Adipocyte (in vitro differentiated cells): Measurements from ENCODE around the gene MSI2.

Experiments used
- DNase-seq: peaks from one replicate; pipeline ENCODE4 v3.0.0-alpha.2; 2015; ENCODE audit warnings: low read depth
- H3K27me3 ChIP-seq: replicated peaks from 2 replicates; pipeline ENCODE4 v1.7.0; 2013; ENCODE audit warnings: mild to moderate bottlenecking, low read length, moderate library complexity; ENCODE audit not compliant: control insufficient read depth, insufficient read depth
- H3K36me3 ChIP-seq: 2 replicates; pipeline ENCODE4 v1.7.0; 2013; ENCODE audit warnings: low read length, mild to moderate bottlenecking, moderate library complexity; ENCODE audit not compliant: control insufficient read depth, insufficient read depth, severe bottlenecking
- H3K4me1 ChIP-seq: 2 replicates; pipeline ENCODE4 v1.7.0; 2013; ENCODE audit warnings: mild to moderate bottlenecking, low read length, moderate library complexity; ENCODE audit not compliant: control insufficient read depth, insufficient read depth
- H3K4me3 ChIP-seq: 2 replicates; pipeline ENCODE4 v1.7.0; 2013; ENCODE audit warnings: mild to moderate bottlenecking, low read length, moderate library complexity
- H3K9ac ChIP-seq: 2 replicates; pipeline ENCODE4 v1.7.0; 2013; ENCODE audit warnings: mild to moderate bottlenecking, low read length, moderate library complexity
- H3K9me3 ChIP-seq: 2 replicates; pipeline ENCODE4 v1.7.0; 2013; ENCODE audit warnings: mild to moderate bottlenecking, low read length, moderate library complexity; ENCODE audit not compliant: control insufficient read depth

The MSI2 gene

GRCh38 chr17:57377094-57377493, 120.8 kb downstream of the MSI2 start:
- H3K27me3 ChIP-seq = no peaks in the 10 kb centered on the region
- H3K9me3 ChIP-seq = peaks cover 9% of the 10 kb centered on the region
- no peak overlapping the region for H3K9ac ChIP-seq
- H3K4me1 ChIP-seq = no peaks in the 10 kb centered on the region
- H3K36me3 ChIP-seq = no peaks in the 10 kb centered on the region
- no peak overlapping the region for H3K4me3 ChIP-seq
- DNase-seq = no peak

DNA sequence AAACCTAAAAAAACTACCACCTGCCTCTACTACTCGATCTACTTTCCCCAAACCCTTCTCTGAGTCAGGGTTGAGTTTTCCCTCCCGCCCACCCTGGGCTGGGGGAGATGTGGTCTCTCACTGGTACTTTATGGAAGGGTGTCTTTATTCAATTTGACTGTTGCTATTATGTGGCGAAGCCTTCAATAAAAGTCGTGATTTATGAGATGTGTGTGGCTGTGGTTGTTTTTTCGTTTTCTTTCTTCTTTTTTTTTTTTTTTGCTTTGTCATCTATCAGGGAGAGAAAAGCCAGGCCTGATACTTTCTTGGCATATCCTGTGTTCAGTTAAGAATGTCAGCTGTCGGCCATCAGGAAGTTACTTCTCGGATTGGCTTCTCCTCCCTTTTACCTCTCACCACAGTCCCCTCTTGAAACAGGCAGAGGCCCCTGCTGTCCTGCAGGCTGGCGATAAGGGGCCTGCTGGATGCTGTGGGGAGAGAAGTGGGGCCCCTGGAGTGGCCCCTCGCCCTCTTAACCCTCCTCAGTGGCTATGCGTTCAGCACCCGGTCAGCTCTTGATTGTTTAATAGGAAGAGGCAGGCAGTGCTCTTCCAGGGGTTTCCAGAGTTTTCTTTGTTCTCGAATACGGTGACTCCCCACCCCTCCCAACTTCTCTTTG, 123.0 kb downstream of the MSI2 start:
- Histone ChIP-seq H3K36me3 (no peaks in the 10 kb centered on the region), H3K4me1 (no peaks in the 10 kb centered on the region), H3K4me3 (no peak overlapping the region), H3K27me3 (no peaks in the 10 kb centered on the region), H3K9ac (no peak overlapping the region), H3K9me3 (peaks cover 6% of the 10 kb centered on the region)
- peak; percentile 38 for DNase-seq

DNA sequence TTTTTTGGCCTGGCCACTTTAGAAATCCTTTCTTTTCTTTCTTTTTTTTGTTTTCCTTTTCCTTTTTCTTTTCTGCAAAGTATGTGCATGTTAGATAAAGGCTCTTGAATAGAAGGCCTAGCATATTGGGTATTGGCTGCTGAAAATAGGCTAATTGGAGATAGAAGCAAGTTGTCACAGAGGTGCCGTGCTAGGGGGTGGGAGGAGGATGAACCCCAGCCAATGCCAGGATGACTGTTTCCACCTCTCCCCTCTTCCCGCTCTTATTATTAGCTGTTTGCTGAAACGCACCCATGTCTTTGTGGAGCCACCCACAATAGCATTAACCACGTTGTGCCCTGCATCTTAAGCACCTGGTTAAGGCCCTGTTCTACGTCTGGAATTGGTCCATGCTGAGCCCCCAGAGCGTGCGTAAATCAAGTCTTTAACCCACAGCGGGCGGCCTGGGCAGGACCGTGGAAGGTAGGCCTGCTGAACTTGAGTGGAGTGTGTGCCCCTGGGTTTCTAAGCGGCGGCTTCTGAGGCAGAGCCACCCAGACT, 123.6 kb downstream of the MSI2 start:
- Histone ChIP-seq H3K36me3 (no peaks in the 10 kb centered on the region), H3K9ac (no peak overlapping the region), H3K9me3 (peaks cover 7% of the 10 kb centered on the region), H3K27me3 (no peaks in the 10 kb centered on the region), H3K4me1 (no peaks in the 10 kb centered on the region), H3K4me3 (no peak overlapping the region)
- no peak for DNase-seq

DNA sequence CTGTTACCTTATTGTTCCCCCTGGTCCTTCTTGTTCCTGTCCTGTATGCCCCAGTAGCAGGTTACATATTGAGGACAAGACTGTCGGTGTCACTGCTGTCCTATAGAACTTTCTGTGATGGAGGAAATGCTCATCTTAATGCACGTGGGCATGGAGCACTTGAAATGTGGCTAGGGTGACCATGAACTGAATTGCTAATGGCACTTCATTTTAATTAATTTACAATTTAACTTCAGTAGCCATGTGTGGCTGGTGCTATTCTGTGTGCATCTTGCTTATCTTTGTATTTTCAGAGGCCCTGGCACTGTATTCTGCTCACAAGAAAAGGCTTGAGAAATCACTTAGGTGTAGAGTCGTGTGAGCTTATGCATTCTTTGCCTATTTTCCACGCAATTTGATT, 125.2 kb downstream of the MSI2 start:
- Histone ChIP-seq H3K4me3 (no peak overlapping the region), H3K27me3 (no peaks in the 10 kb centered on the region), H3K9ac (no peak overlapping the region), H3K4me1 (no peaks in the 10 kb centered on the region), H3K36me3 (no peaks in the 10 kb centered on the region), H3K9me3 (peaks cover 7% of the 10 kb centered on the region)
- no peak for DNase-seq

GRCh38 chr17:57384219-57384618, 127.9 kb downstream of the MSI2 start:
- no peak for DNase-seq
- no peaks in the 10 kb centered on the region for H3K36me3 ChIP-seq
- H3K4me1 ChIP-seq = no peaks in the 10 kb centered on the region
- no peak overlapping the region for H3K4me3 ChIP-seq
- H3K9me3 ChIP-seq = peaks cover 22% of the 10 kb centered on the region
- H3K9ac ChIP-seq = no peak overlapping the region
- no peaks in the 10 kb centered on the region for H3K27me3 ChIP-seq

- peaks cover 22% of the 10 kb centered on the region for H3K9me3 ChIP-seq
- H3K9ac ChIP-seq = no peak overlapping the region
- H3K27me3 ChIP-seq = no peaks in the 10 kb centered on the region
- no peak for DNase-seq
- no peak overlapping the region for H3K4me3 ChIP-seq
- no peaks in the 10 kb centered on the region for H3K36me3 ChIP-seq
- H3K4me1 ChIP-seq = no peaks in the 10 kb centered on the region
Observed at GRCh38 chr17:57385975-57386374, 129.7 kb downstream of the MSI2 start.

DNA sequence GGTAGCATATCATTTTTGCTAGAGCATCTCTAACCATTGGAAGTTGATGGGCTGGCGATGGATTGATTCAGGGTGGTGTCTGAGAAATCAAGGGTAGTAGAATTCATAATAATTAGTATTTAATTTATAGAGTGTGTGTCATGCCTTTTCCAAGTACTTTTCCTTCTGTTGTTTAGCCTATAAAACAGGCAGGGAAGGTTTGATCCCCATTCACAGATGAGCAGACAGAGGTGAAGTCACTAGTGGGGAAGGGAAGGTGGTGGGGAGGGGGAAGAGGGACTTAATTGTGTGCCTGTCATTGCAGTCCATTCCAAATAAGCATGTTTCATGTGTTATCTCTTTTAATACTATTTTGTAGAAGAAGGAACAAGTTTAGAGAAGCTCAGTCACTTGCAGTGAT, 131.3 kb downstream of the MSI2 start:
- Histone ChIP-seq H3K9ac (no peak overlapping the region), H3K4me3 (no peak overlapping the region), H3K4me1 (no peaks in the 10 kb centered on the region), H3K27me3 (no peaks in the 10 kb centered on the region), H3K36me3 (no peaks in the 10 kb centered on the region), H3K9me3 (peaks cover 22% of the 10 kb centered on the region)
- no peak for DNase-seq

GRCh38 chr17:57388131-57388725, 131.9 kb downstream of the MSI2 start:
- Histone ChIP-seq H3K9ac (no peak overlapping the region), H3K36me3 (no peaks in the 10 kb centered on the region), H3K27me3 (no peaks in the 10 kb centered on the region), H3K4me1 (no peaks in the 10 kb centered on the region), H3K9me3 (peaks cover 27% of the 10 kb centered on the region), H3K4me3 (no peak overlapping the region)
- no peak for DNase-seq

DNA sequence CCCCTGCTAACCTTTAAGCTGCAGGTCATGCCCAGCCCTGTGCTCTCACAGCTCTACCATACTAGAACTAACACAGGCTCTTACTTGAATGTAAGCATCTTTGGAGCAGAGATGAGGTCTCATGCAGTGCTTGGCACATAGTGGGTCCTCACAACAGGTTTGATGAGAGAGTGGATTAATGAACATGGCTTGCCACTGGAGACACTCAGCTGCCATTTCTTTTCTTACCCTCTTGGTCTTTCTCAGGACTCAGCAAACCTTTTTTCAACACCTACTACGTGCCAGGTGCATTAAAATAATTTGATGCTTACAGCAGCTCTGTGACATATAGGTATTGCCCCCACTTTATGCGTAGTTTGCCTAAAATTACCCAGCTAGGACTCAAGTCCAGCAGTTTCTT, 133.2 kb downstream of the MSI2 start:
- no peak for DNase-seq
- Histone ChIP-seq H3K36me3 (no peaks in the 10 kb centered on the region), H3K4me1 (no peaks in the 10 kb centered on the region), H3K9ac (no peak overlapping the region), H3K9me3 (peaks cover 30% of the 10 kb centered on the region), H3K4me3 (no peak overlapping the region), H3K27me3 (no peaks in the 10 kb centered on the region)

DNA sequence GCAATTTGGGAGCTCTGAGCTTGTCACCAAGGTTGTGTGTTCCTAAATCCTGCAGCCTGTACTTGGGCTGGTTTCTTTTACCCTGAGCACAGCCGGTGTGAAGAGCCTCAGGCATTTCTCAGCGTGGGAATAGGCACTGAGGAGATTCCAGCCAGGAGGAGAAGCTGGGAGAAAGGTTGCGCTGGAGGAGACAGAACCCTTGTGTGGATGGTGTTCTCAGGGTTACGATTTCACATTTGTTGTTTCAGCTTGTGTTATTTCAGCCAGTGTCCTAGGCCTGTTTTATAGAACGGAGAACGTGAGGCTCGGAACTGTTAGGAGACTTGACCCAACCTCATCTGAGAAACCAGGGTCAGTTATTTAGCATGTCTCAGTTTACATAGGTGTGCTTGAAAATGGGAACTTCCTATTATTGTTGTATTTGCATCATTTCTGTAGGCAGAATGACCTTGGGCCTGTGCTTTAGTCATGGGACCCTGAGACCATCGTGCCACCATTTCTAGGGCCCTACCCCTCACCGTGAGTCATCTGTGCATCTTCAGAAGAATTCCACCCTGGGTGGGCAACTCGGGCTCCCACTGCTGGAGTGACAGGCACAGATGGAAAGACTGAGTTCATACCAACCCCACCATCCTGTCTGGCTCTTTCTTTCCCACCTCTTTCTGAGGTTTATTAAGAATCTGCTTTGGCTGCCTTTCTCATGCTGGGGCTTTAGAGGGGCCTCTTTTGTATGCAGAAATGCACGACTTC, 134.9 kb downstream of the MSI2 start:
- no peak for DNase-seq
- no peak overlapping the region for H3K4me3 ChIP-seq
- H3K9ac ChIP-seq = no peak overlapping the region
- peaks cover 30% of the 10 kb centered on the region for H3K9me3 ChIP-seq
- no peaks in the 10 kb centered on the region for H3K36me3 ChIP-seq
- H3K27me3 ChIP-seq = no peaks in the 10 kb centered on the region
- H3K4me1 ChIP-seq = no peaks in the 10 kb centered on the region

DNA sequence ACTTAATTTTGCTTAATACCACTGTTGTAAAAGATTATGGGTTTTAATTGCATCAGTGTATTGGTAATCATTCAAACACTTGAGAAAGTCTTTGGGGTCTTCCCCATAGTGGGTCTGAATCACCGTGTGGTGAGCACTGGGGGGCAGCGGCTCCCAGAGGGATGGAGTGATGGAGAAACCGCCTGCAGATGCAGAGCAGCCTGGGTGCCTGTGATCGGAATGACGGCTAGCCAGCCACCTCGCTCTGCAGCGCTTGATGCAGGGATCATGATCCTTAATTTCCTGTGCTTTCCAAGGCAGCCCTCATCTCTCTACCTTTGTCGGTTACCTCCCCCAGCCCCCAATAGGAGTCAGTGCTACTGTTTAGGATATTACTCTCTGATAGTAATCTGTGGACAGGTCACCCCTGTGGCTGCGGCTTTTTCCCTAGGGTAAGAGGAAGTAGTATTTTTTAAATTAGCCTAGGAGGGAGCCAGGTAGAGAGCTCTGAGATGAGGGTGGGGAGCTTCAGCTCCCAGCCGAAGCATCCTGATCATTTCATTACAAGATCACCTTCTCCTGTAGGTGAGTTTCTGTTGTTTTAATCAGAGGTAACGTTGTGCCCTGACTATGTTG, 135.6 kb downstream of the MSI2 start:
- peaks cover 28% of the 10 kb centered on the region for H3K9me3 ChIP-seq
- H3K36me3 ChIP-seq = no peaks in the 10 kb centered on the region
- no peak for DNase-seq
- no peak overlapping the region for H3K9ac ChIP-seq
- H3K27me3 ChIP-seq = no peaks in the 10 kb centered on the region
- H3K4me1 ChIP-seq = no peaks in the 10 kb centered on the region
- no peak overlapping the region for H3K4me3 ChIP-seq
